Transverse colon (tissue), 4 donors: Measurements from ENCODE around the gene BTBD2.

Source experiments
- CTCF ChIP-seq, 5 experiments: fragments of 200-600 bp in 3 of 5; fragments of 450-650 bp in 2 of 5; sonication (generic) in 3 of 5; IDR thresholded peaks; 1 replicate in 2 of 5; 2 replicates in 3 of 5; pipeline ENCODE4 v1.5.1; 2016 to 2017; ENCODE audit warnings: antibody characterized with exemption in 5 of 5, inconsistent platforms in 3 of 5, mild to moderate bottlenecking in 2 of 5, moderate library complexity in 1 of 5
- EP300 ChIP-seq: sonication (generic); formaldehyde crosslinking; IDR thresholded peaks from one replicate; pipeline ENCODE4 v1.6.1; 2017; ENCODE audit warnings: antibody characterized with exemption, low read depth
- POLR2A ChIP-seq: fragments of 450-650 bp; IDR thresholded peaks from one replicate; pipeline ENCODE4 v1.6.1; 2016; ENCODE audit warnings: antibody characterized with exemption, mild to moderate bottlenecking, moderate library complexity
- POLR2AphosphoS5 ChIP-seq, 3 donors: sonication (generic); formaldehyde crosslinking; IDR thresholded peaks; one replicate each; pipeline ENCODE4 v1.6.1; 2016; ENCODE audit warnings: antibody characterized with exemption in 3 of 3

- TF ChIP-seq POLR2A (no peak), CTCF (IDR thresholded peaks at IDR 0.05) (no peak), EP300 (no peak), POLR2AphosphoS5 (IDR thresholded peaks at IDR 0.05) (no peak)
Observed at GRCh38 chr19:1997353-1998233, 17.9 kb downstream of the BTBD2 start.
